Measurements from ENCODE around the gene GIT2. TPM values are rescaled to one million over a fixed set of nuclear protein-coding genes. Genes with fewer than 3 reads are reported as not detected.
"Not testable (repeated sequence)": the region's sequence is repeated elsewhere in the genome, so short reads cannot be mapped to it uniquely, and the experiment has no call there.

GIT2 gene
- total and polyA plus RNA-seq, 8 donors = 6.4 to 98.6 (median 39.2) TPM

DNA sequence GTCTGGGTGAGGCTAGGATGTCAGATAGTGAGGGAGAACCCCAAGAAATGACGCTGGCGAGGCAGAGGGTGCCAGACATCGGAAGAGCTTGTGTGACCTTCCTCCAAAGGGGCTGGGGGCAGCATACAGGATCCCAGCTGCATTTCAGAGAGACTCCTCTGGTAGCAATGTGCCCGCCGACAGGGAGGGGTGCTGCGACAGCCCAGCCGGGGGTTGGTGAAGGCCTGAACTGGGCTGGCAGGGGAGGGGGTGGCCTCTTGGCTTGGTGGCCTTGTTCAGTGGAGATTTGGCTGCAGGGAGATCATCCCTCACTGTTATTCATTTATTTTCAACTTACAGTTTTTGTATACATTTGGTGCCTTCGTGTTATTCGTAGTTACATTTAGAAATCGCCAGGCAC is 90.9 kb downstream of the GIT2 start:
- WGBS, 5 donors = 87 to 95% (median 91%) methylated on average over 10 of the region's 10 CpGs
- Histone ChIP-seq H3K27me3 (no peaks in the 10 kb centered on the region), H3K4me3 (no peak overlapping the region), H3K4me1 (peaks cover 16 to 22% (median 20%) of the 10 kb centered on the region in 4 donors), H3K27ac (no peak overlapping the region), H3K36me3 (peaks cover 71 to 77% (median 76%) of the 10 kb centered on the region in 4 donors), H3K9me3 (no peaks in the 10 kb centered on the region)
- no peak for DNase-seq
- TF ChIP-seq POLR2AphosphoS5 (IDR thresholded peaks at IDR 0.05) (no peak), EP300 (IDR thresholded peaks at IDR 0.05) (no peak), CTCF (IDR thresholded peaks at IDR 0.05) (no peak), POLR2A (IDR thresholded peaks at IDR 0.05) (no peak)
- intact Hi-C loops (cut with DNase I; ENCODE audit: low total_unique reads) = no loop called here

GRCh38 chr12:109902891-109903418 is 93.2 kb downstream of the GIT2 start:
- peaks cover 23 to 31% (median 27%) of the 10 kb centered on the region in 4 donors for H3K4me1 ChIP-seq
- 83 to 91% (median 90%) methylated on average over 15 of the region's 15 CpGs for WGBS, 5 donors
- H3K27me3 ChIP-seq = no peaks in the 10 kb centered on the region
- no peak for DNase-seq
- intact Hi-C loops (cut with DNase I; ENCODE audit: low total_unique reads) = no loop called here
- TF ChIP-seq POLR2A (IDR thresholded peaks at IDR 0.05) = no peak
- TF ChIP-seq POLR2AphosphoS5 (IDR thresholded peaks at IDR 0.05) = no peak
- no peak for TF ChIP-seq CTCF (IDR thresholded peaks at IDR 0.05)
- TF ChIP-seq EP300 (IDR thresholded peaks at IDR 0.05) = no peak
- H3K27ac ChIP-seq = no peak overlapping the region
- H3K4me3 ChIP-seq = no peak overlapping the region
- peaks cover 51 to 54% (median 52%) of the 10 kb centered on the region in 4 donors for H3K36me3 ChIP-seq
- H3K9me3 ChIP-seq = no peaks in the 10 kb centered on the region

GRCh38 chr12:109900752-109901580 is 95.2 kb downstream of the GIT2 start:
- TF ChIP-seq EP300 (IDR thresholded peaks at IDR 0.05) (no peak), POLR2A (IDR thresholded peaks at IDR 0.05) (no peak), POLR2AphosphoS5 (IDR thresholded peaks at IDR 0.05) (no peak), CTCF (IDR thresholded peaks at IDR 0.05) (no peak)
- H3K27ac ChIP-seq = peak overlapping the region; percentile 69 to 91 (median 81)

DNA sequence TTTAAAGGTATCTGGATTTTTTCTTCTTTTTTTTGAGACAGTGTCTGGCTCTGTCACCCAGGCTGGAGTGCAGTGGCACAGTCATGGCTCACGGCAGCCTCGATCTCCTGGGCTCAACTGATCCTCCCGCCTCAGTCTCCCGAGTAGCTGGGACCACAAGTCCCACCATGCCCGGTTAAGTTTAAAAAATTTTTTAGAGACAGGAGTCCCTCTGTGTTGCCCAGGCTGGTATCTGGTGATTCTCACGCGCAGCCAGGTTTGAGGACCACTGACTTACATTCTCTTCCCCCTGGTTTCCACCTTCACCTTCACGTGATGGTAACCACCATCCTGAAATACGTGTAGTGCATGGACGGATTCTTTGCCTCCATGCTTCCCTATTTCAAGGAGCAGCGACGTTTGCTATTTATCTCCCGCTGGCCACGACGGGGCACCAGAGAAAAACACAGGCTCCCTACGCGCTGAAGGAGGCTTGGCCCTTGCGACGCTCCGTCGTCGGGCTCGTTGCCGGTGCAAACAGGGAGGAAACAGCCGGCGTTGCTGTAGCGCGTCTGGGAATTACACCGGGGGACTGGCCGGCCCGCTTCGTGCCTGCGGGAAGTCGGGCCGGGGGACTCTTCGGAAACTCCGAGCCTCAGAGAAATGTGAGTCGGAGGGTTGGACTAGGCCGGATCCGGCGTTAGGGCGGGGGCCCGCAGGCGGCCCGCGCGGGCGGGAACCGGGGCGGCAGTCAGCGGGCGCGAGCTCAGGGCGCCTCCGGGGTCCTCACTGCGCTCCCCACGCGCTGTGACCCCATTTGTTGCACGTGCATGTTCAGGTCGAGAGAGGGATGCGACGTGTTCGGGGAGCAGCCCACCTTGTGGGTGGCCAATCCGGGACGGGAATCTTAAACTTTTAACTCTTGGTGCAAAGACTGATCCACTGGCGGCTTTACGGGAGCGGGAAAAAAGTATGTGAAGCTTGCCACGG is 96.1 kb downstream of the GIT2 start, which contains the start of gene TCHP:
TCHP (plus strand) TSS at position 492 of the 969 bp plus-strand sequence. CDS start 2,753 bp downstream, outside the sequence.
- 1 to 3% (median 2%) methylated on average over 39 to 69 of the region's 69 CpGs for WGBS, 5 donors
- Histone ChIP-seq H3K4me3 (peak within 1 kb of the TSS; percentile 75 to 84 (median 78)), H3K9me3 (no peaks in the 10 kb centered on the region), H3K4me1 (peaks cover 23 to 31% (median 27%) of the 10 kb centered on the region in 4 donors), H3K27me3 (no peaks in the 10 kb centered on the region), H3K36me3 (peaks cover 23 to 25% (median 24%) of the 10 kb centered on the region in 4 donors), H3K27ac (peak within 1 kb of the TSS; percentile 69 to 91 (median 81))
- DNase-seq = peak; percentile 85 to 97
- intact Hi-C loops (cut with DNase I; ENCODE audit: low total_unique reads) = no loop called here
- peak; percentile 74 to 98 (median 86) for TF ChIP-seq POLR2AphosphoS5 (IDR thresholded peaks at IDR 0.05)
- peak in 2 of 7 experiments; percentile 26 to 33 for TF ChIP-seq CTCF (IDR thresholded peaks at IDR 0.05)
- no peak for TF ChIP-seq POLR2A (IDR thresholded peaks at IDR 0.05)
- TF ChIP-seq EP300 (IDR thresholded peaks at IDR 0.05) = peak; percentile 30

More at GRCh38 chr12:109900752-109901580, 95.2 kb downstream of the GIT2 start:
- Histone ChIP-seq H3K36me3 (peaks cover 32 to 34% (median 33%) of the 10 kb centered on the region in 4 donors), H3K4me3 (peak overlapping the region; percentile 75 to 84 (median 78)), H3K4me1 (peaks cover 23 to 31% (median 27%) of the 10 kb centered on the region in 4 donors), H3K27me3 (no peaks in the 10 kb centered on the region), H3K9me3 (no peaks in the 10 kb centered on the region)
- 2 to 4% (median 3%) methylated on average over 15 to 16 of the region's 16 CpGs for WGBS, 5 donors
- DNase-seq = no peak
- intact Hi-C loops (cut with DNase I; ENCODE audit: low total_unique reads) = no loop called here

GRCh38 chr12:109899345-109899744 is 96.8 kb downstream of the GIT2 start:
- peak overlapping the region; percentile 75 to 84 (median 78) for H3K4me3 ChIP-seq
- WGBS, 5 donors = 82 to 89% (median 85%) methylated on average over 15 of the region's 15 CpGs
- H3K36me3 ChIP-seq = peaks cover 15 to 17% (median 17%) of the 10 kb centered on the region in 4 donors
- H3K27ac ChIP-seq = peak overlapping the region in 4 of 5 donors; percentile 73 to 91 (median 84)
- H3K4me1 ChIP-seq = peaks cover 23 to 31% (median 27%) of the 10 kb centered on the region in 4 donors
- intact Hi-C loops (cut with DNase I; ENCODE audit: low total_unique reads); H3K27me3 ChIP-seq; DNase-seq; H3K9me3 ChIP-seq: not testable (repeated sequence)
